Endothelial cell of umbilical vein (primary cell): Measurements from ENCODE around the gene ZFX. TPM values are rescaled to one million over a fixed set of nuclear protein-coding genes. Genes with fewer than 3 reads are reported as not detected.

Experiments
- BruUV-seq: library from RNA; stranded (reverse); fragments of 400-500 nt; replicated peaks from 2 replicates; lab custom pipeline; 2021; lab: Mats Ljungman, UMichigan
- CTCF ChIA-PET: fragments of 300-600, 350-600 bp; sonication (Branson Sonifier 250); formaldehyde crosslinking; loops from one replicate; lab custom pipeline; 2021; ENCODE audit warnings: antibody characterized with exemption, inconsistent platforms; lab: Charles Lee
- POLR2A ChIA-PET: fragments of 300-600, 350-600 bp; sonication (Branson Sonifier 250); formaldehyde crosslinking; loops from one replicate; lab custom pipeline; 2021; ENCODE audit warnings: antibody characterized with exemption, inconsistent platforms; lab: Charles Lee
- DNase-seq: peaks from one replicate; pipeline ENCODE4 v3.0.0-alpha.2; 2011; ENCODE audit warnings: low read depth, low spot score
- FAIRE-seq: peaks from 2 replicates; lab custom pipeline; 2011; peaks lifted over from hg19 to GRCh38; lab: Jason Lieb, UNC
- H2AFZ ChIP-seq: 2 replicates; pipeline ENCODE4 v1.6.0; 2012; ENCODE audit warnings: low read depth, low read length, control low read depth, inconsistent platforms
- H3K27ac ChIP-seq: 2 replicates; pipeline ENCODE4 v1.5.1; 2011; ENCODE audit warnings: low read depth, mild to moderate bottlenecking, control low read depth, low read length, moderate library complexity; ENCODE audit not compliant: insufficient read depth
- H3K27me3 ChIP-seq, 2 experiments: 2 replicates each; pipeline versions ENCODE4 v1.6.0 to v1.6.1; 2011; ENCODE audit warnings: low read length in 2 of 2, mixed read lengths in 1 of 2; ENCODE audit not compliant: control insufficient read depth in 2 of 2, insufficient read depth in 2 of 2
- H3K36me3 ChIP-seq, 2 experiments: 2 replicates in 1 of 2; 3 replicates in 1 of 2; pipeline ENCODE4 v1.5.1; 2011; ENCODE audit warnings: low read length in 2 of 2, mild to moderate bottlenecking in 1 of 2, moderate library complexity in 1 of 2; ENCODE audit not compliant: control insufficient read depth in 2 of 2, insufficient read depth in 2 of 2; ENCODE audit errors: extremely low read depth in 1 of 2
- H3K4me1 ChIP-seq: 3 replicates; pipeline ENCODE4 v1.5.1; 2011; ENCODE audit warnings: mild to moderate bottlenecking, low read length; ENCODE audit not compliant: control insufficient read depth, insufficient read depth; ENCODE audit errors: extremely low read depth
- H3K4me2 ChIP-seq: 2 replicates; pipeline ENCODE4 v1.6.1; 2011; ENCODE audit warnings: low read length, control low read depth, mixed read lengths; ENCODE audit not compliant: insufficient read depth
- H3K4me3 ChIP-seq, 3 experiments: fragments of 200-600 bp in 1 of 3; sonication (generic), shearing (Covaris generic) in 1 of 3; replicated peaks in 1 of 3; 2 replicates each; pipeline ENCODE4 v1.5.1; 2011 to 2016; ENCODE audit warnings: control low read depth in 3 of 3, low read length in 3 of 3, mild to moderate bottlenecking in 2 of 3, inconsistent platforms in 1 of 3, low read depth in 1 of 3, moderate library complexity in 1 of 3; ENCODE audit not compliant: insufficient read depth in 1 of 3
- H3K79me2 ChIP-seq: 2 replicates; pipeline ENCODE4 v1.6.0; 2012; ENCODE audit warnings: low read length, inconsistent platforms; ENCODE audit not compliant: control insufficient read depth, insufficient read depth
- H3K9ac ChIP-seq: replicated peaks from 2 replicates; pipeline ENCODE3; 2011; ENCODE audit warnings: low read length, control low read depth; ENCODE audit not compliant: insufficient read depth; ENCODE audit errors: extremely low read depth
- H3K9me1 ChIP-seq: replicated peaks from 3 replicates; pipeline ENCODE4 v1.6.0; 2011; ENCODE audit warnings: mild to moderate bottlenecking, low read length; ENCODE audit not compliant: control insufficient read depth, insufficient read depth; ENCODE audit errors: extremely low read depth
- H3K9me3 ChIP-seq: replicated peaks from 2 replicates; pipeline ENCODE4 v1.5.1; 2012; ENCODE audit warnings: low read length, inconsistent platforms; ENCODE audit not compliant: control insufficient read depth, insufficient read depth
- H4K20me1 ChIP-seq: replicated peaks from 2 replicates; pipeline ENCODE3; 2011; ENCODE audit warnings: mild to moderate bottlenecking, low read length; ENCODE audit not compliant: control insufficient read depth, insufficient read depth; ENCODE audit errors: extremely low read depth
- CTCF ChIP-seq, 2 donors: IDR thresholded peaks; 1 replicate in 1 of 2; 2 replicates in 1 of 2; pipeline ENCODE4 v1.5.1; 2011; ENCODE audit warnings: low read length in 2 of 2, mild to moderate bottlenecking in 2 of 2, moderate library complexity in 2 of 2, control low read depth in 1 of 2, inconsistent platforms in 1 of 2, low read depth in 1 of 2; ENCODE audit not compliant: insufficient read depth in 1 of 2; ENCODE audit errors: extremely low read depth in 1 of 2
- EZH2 ChIP-seq: IDR thresholded peaks from 2 replicates; pipeline ENCODE4 v1.6.1; 2012; ENCODE audit warnings: borderline replicate concordance, low read depth, mild to moderate bottlenecking, moderate library complexity, low read length, inconsistent platforms; ENCODE audit not compliant: severe bottlenecking
- FOS ChIP-seq: IDR thresholded peaks from 2 replicates; pipeline ENCODE4 v1.6.1; 2011; ENCODE audit warnings: mild to moderate bottlenecking, low read length, moderate library complexity, borderline replicate concordance; ENCODE audit not compliant: insufficient read depth
- GATA2 ChIP-seq: IDR thresholded peaks from 2 replicates; pipeline ENCODE4 v1.7.0; 2011; ENCODE audit warnings: low read depth, mild to moderate bottlenecking, moderate library complexity, mixed read lengths, low read length; ENCODE audit not compliant: insufficient read length, insufficient read depth
- JUN ChIP-seq: IDR thresholded peaks from 2 replicates; pipeline ENCODE4 v1.6.1; 2011; ENCODE audit warnings: borderline replicate concordance, low read depth; ENCODE audit not compliant: insufficient read length, insufficient read depth
- MAX ChIP-seq: IDR thresholded peaks from 2 replicates; pipeline ENCODE4 v1.6.1; 2011; ENCODE audit not compliant: insufficient read depth, insufficient read length
- MYC ChIP-seq: IDR thresholded peaks from one replicate; pipeline ENCODE4 v1.6.1; 2011; ENCODE audit warnings: mild to moderate bottlenecking, low read depth, low read length
- POLR2A ChIP-seq: IDR thresholded peaks from 2 replicates; pipeline ENCODE4 v1.6.1; 2012; ENCODE audit warnings: low read depth, mild to moderate bottlenecking, control low read depth, low read length
- POLR2AphosphoS5 ChIP-seq: IDR thresholded peaks from 2 replicates; pipeline ENCODE4 v1.6.1; 2012; ENCODE audit warnings: low read depth, mild to moderate bottlenecking, control low read depth, low read length, moderate library complexity; ENCODE audit not compliant: insufficient read depth
- dilution Hi-C: fragments of 300-500 bp; cut with MboI; formaldehyde crosslinking; loops from one replicate; pipeline ENCODE4 v1.15.0; 2019; ENCODE audit warnings: low sequenced_read_pairs; ENCODE audit not compliant: extremely low pct_ligation_motif_present
- intact Hi-C: fragments of 100-400 bp; cut with micrococcal nuclease; formaldehyde crosslinking; loops from one replicate; pipeline ENCODE4 v1.10.0; 2022
- polyA plus RNA-seq, 4 experiments: library from polyadenylated mRNA; depleted of rRNA in 3 of 4; stranded (reverse) in 3 of 4; unstranded in 1 of 4; fragments of >200 nt; gene quantifications; 2 replicates each; pipeline versions ENCODE4 v1.2.1 to v1.2.3, GENCODE V29; 2011 to 2012; ENCODE audit warnings: missing spikeins in 1 of 4
- total RNA-seq: library from RNA; stranded (reverse); gene quantifications from 2 replicates; pipeline ENCODE4 v1.2.3, GENCODE V29; 2021

Gene ZFX
- total and polyA plus RNA-seq, 2 donors (not counting 3 experiments of a cell fraction or from before 2014, with no cell fraction given), result 11.4 to 34.1 TPM

- ChIA-PET CTCF (no interaction called here), POLR2A (no interaction called here)
- Histone ChIP-seq H3K79me2 (no peaks in the 10 kb centered on the region), H3K4me2 (no peak overlapping the region), H3K9me1 (no peaks in the 10 kb centered on the region), H3K9ac (no peak overlapping the region), H3K9me3 (no peaks in the 10 kb centered on the region), H3K4me3 (no peak overlapping the region), H4K20me1 (no peaks in the 10 kb centered on the region), H3K27ac (no peak overlapping the region), H3K27me3 (no peaks in the 10 kb centered on the region), H3K4me1 (no peaks in the 10 kb centered on the region), H2AFZ (no peak overlapping the region), H3K36me3 (no peaks in the 10 kb centered on the region)
- no TSS peak for BruUV-seq
- intact Hi-C loops (no loop called here), dilution Hi-C loops (no loop called here)
- no peak for TF ChIP-seq POLR2A
- no peak for TF ChIP-seq CTCF (IDR thresholded peaks at IDR 0.05; ENCODE audit: extremely low read depth in 1 of 2, insufficient read depth in 1 of 2, low read depth in 1 of 2, low read length in 2 of 2)
- TF ChIP-seq JUN, result no peak
- no peak for TF ChIP-seq MYC
- TF ChIP-seq GATA2, result no peak
- no peak for TF ChIP-seq POLR2AphosphoS5
- no peak for TF ChIP-seq FOS
- TF ChIP-seq EZH2, result no peak
- no peak for TF ChIP-seq MAX
- no peak for FAIRE-seq
- DNase-seq, result no peak
Observed at GRCh38 chrX:24221872-24222271, 72.3 kb downstream of the ZFX start.
